ENCODE results near the gene USP46.

Gene USP46

DNA sequence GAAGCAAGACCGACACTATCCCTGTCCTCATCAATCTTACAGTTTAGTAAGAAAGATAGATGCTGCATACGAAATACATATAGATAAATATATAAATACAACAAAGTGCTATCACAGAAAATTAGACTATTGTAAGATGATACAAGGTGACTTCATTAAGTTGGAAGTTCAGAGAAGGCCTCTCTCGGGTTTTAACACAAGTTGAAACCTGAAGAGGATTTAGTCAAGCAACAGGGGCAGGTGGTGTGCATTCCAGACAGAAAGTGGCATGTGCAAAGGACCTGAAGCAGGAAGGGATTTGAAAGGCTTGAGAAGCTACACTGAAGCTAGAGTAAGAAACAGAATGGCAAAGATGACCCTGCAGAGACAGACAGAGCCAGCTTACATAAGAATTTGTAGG, 36.5 kb downstream of the USP46 start:
- DNase-seq (ENCODE audit: extremely low read depth in 1 of 2, low read depth in 1 of 2), result no peak

DNA sequence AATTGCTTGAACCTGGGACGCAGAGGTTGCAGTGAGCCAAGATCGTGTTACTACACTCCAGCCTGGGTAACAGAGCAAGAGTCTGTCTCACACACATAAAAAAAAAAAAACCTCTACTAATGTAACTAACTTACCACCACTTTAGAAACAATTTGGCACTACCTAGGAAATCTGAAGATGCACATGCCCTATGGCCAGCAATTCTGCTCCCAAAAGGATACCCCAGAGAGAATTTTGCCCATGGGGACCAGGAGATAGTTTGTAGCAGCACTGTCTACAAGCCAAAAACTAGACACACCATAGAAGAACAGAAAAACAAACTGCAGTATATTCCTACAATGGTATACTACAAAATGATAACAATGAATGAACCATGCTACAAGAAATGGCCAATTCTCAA, 37.5 kb downstream of the USP46 start:
- no peak for DNase-seq (ENCODE audit: extremely low read depth in 1 of 2, low read depth in 1 of 2)

DNA sequence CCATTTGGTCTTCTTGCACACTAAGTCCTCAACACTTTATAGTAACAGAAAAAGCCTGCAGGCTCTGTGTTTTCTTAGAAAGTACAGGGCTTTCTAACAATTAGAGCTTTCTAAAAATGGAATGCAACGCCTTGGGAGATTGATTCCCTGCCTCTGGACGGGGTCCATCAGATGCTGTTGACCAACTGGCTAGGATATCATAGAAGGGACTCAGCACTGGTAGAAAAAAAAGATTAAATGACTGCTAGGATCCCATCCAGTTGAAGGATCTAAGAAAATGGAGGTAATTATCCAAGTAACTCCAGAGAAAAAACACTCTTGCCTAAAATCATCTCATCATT, 39.5 kb downstream of the USP46 start:
- DNase-seq (ENCODE audit: extremely low read depth in 1 of 2, low read depth in 1 of 2), result no peak

DNA sequence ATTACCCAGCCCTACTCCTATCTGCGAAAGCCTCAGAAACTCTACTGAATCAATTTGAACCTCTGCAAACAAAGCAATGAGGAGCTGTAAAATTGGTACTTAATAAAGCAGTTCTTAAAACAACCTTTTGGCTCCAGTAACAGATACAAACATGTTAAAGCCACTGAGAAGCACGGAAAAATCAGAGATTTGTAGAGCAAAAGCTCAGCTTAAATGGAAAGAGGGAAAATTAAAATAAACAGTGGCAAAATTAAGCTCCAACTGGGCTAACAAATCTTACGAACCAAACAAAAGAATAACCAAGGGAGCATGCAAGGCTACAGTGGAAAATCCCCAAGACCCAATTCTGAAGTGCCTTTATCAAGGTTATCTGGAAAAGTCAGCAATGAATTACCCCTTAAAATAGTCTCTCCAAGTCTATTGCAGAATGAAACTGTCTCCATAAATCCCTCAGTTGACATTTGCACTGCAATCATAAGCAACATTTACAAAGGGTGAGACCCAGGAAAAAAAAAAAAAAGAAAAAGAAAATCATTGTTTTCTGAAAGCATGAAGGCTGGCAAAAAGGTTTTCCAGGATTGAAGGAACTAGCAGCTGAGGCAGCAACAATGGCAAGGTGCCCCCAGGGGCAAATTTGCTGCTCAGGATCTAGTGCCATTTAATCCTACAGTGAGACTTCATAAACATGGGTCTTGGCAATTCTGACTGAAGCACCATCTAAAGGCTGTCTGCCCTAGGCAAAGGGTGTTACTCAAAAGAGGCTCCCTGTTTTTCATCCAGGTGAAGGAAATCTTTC, 40.1 kb downstream of the USP46 start:
- DNase-seq (ENCODE audit: extremely low read depth in 1 of 2, low read depth in 1 of 2), result no peak

DNA sequence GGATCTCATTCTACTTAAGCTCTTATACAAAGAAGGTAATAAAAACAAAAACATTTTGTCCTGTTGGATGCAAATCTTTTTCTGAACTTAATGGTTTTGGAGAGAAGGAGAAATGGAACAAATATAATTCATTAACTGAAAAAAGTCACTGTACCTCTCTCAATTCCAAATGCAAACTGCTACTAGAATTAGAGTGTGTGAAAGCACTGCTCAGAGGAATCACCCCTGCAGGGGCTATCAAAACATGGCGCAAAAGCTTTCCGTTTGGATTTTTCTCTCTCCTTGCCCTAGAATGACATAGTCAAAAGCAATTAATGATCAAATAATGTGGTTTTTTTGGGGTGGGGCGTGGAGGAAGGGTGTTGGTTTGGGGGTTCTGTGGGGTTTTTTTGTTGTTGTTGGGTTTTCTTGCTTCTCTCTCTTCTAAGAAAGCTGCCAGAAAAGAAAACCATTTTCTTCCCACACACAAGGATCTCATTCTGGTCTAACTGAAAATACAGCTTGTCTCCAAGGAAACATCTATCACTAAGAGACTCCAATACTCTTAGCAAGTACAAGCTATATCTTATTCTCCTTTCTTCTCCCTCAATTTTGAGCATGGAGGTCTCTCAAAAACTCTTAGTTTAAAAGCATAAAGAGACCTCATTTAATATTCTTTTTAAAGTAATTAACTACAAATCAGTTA, 41.6 kb downstream of the USP46 start:
- no peak for DNase-seq (ENCODE audit: extremely low read depth in 1 of 2, low read depth in 1 of 2)

DNA sequence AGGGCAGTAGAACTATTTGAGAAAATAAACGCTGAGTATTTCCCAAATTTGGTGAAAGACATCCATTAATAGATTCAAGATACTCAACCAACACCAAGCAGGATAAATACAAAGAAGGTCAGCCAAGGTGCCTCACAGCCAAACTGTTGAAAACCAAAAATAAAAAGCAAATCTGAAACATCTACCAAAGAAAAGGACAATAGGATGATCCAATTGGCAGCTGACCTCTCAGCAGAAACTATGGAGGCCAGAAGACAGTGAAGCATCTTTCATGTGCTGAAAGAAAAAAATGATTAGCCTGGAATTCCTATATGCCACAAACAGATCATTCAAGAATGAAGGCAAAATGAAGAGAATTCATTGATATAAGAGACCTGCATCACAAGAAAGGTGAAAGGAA, 44.9 kb downstream of the USP46 start:
- no peak for DNase-seq (ENCODE audit: extremely low read depth in 1 of 2, low read depth in 1 of 2)

DNA sequence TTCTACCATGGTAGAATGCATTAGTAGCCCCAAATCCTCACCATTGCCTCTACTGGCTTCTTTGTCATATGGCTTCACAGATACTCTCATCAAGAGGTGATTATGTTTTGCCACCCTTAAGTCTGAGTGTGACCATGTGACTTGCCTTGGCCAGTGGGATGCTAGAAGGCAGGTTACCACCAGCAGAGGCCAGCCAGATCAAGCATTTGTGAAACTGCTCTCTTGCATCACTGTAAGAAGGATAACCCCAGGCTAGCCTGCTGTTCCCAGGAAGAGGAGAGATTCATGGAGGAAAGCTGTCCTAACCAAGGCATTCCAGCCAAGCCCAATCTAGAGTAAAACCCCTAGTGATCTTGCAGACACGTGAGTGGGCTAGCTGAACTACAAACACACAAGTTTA, 46.8 kb downstream of the USP46 start:
- no peak for DNase-seq (ENCODE audit: extremely low read depth in 1 of 2, low read depth in 1 of 2)

DNA sequence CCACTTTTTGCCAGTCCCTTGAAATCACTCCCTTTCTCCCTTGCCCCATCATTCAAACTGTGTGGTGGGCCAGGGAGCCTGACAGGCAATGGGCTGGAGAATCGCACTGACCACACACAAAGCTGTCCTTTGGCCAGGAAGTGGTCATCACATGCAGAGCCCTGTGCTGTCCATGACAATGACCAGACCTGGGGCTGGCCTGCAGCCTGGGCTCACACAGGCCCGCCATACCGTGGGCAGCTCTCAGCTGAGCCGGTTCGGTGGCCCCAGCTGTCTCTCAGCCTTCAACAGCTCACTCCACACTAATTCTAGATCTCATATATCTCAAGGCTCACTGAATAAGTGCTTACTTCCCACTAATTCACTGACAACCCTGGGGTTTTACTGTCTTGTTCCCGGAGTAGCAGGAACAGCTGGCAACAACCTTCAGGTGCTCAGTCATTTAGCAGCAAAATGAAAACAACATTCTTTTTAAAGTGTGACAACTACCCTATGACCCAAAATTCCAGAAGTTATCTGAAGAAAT, 48.0 kb downstream of the USP46 start:
- DNase-seq (ENCODE audit: extremely low read depth in 1 of 2, low read depth in 1 of 2), result no peak

DNA sequence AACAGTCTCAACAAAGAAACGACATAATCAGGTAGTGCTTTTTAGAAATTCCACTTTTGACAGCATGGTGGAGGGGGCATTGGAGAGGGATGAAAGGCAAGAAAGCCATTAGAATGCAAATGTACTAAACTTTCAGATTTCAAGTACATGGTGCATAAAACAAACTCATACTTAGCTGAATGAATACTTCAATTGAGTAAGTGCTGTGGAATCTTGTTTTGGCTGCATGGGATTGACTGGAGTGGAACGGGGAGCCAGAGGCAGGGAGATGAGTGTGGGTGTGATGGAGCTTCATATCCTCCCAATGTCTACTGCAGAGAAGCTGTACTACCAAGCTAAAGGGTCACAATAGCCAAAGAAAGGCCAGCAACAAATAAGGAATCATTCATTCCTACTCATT, 52.4 kb downstream of the USP46 start:
- no peak for DNase-seq (ENCODE audit: extremely low read depth in 1 of 2, low read depth in 1 of 2)

DNA sequence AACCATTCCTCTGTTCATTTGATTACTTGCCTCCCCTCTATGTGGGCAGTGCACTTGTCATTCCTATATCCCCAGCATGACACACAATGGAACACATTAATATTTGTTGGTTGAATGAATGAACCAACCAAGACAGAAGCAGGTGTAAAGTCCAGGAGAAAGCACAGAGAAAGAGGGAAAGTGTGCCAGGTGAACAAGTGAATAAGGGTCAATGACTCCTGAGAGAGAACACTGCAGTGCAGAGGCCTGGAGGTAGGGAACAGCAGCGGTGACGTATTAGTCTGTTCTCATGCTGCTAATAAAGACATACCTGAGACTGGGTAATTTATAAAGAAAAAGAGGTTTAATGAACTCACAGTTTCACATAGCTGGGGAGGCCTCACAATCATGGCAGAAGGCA, 53.1 kb downstream of the USP46 start:
- no peak for DNase-seq (ENCODE audit: extremely low read depth in 1 of 2, low read depth in 1 of 2)

DNA sequence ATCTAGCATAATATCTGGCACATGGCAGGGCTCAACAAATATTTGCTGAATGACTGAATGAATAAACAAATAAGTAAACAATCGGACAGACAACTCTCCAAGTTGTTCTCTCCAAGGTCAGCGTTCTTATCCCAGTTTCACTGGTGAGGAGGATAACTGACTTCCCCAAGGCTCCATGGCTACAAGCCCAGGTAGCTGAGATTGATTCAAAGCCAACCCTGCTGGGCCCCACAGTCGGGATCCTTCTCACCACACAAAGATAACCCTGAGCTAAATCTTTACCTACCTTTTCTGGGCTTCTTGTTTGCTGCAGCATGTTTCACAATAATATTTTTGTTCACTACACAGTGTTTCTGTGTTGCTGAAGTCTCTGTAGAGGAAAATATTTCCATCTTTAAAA, 54.9 kb downstream of the USP46 start:
- no peak for DNase-seq (ENCODE audit: extremely low read depth in 1 of 2, low read depth in 1 of 2)

DNA sequence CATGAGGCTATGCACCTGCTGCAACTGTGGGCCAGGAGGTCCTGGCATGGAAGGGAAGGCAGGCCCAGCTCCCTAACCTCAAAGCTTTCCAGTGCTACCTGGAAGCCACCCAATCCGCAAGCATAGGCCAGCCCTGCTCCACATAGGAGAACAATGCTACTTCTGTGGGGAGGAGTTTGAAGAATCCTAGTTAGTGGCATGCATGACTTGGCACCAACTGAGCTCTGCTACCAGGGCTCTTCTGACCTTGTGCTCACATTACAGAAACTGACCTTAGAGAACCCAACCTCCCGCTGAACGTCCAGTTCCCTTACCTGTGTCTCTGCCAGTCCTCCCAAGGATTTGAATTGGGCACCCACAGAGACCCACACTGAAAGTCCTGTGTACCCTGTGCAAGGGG, 58.8 kb downstream of the USP46 start:
- no peak for DNase-seq (ENCODE audit: extremely low read depth in 1 of 2, low read depth in 1 of 2)

DNA sequence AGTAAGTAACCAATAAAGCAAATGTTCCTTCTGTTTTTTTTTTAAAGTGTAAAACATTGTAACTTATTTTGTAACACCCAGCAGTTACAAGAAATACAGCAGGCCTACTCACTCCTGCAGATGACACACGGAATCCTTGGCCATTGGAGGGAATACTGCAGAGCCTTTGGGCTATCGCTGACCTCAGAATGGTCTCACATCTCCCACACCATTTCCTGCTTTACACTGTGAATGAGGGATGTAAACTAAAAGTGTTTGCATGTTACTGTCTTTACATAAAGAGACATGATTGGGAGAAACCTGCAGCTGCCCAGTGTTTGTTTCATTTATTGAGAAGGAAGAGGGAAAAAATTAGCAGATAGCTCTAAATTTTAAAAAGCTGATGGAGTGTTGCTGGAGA, 64.1 kb downstream of the USP46 start:
- no peak for DNase-seq (ENCODE audit: extremely low read depth in 1 of 2, low read depth in 1 of 2)

DNA sequence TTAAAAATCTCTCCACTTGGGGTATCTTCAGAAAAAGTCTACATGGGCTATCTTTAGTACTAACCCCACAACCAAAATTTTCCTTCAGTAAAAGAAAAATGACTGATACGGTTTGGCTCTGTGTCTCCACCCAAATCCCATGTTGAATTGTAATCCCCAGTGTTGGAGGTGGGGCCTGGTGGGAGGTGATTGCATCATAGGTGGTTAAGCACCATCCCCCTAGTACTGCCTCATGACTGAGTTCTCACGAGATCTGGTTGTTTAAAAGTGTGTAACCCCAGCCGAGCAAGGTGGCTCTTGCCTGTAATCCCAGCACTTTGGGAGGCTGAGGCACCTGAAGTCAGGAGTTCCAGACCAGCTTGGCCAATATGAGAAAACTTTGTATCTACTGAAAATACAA, 66.8 kb downstream of the USP46 start:
- DNase-seq (ENCODE audit: extremely low read depth in 1 of 2, low read depth in 1 of 2), result no peak

DNA sequence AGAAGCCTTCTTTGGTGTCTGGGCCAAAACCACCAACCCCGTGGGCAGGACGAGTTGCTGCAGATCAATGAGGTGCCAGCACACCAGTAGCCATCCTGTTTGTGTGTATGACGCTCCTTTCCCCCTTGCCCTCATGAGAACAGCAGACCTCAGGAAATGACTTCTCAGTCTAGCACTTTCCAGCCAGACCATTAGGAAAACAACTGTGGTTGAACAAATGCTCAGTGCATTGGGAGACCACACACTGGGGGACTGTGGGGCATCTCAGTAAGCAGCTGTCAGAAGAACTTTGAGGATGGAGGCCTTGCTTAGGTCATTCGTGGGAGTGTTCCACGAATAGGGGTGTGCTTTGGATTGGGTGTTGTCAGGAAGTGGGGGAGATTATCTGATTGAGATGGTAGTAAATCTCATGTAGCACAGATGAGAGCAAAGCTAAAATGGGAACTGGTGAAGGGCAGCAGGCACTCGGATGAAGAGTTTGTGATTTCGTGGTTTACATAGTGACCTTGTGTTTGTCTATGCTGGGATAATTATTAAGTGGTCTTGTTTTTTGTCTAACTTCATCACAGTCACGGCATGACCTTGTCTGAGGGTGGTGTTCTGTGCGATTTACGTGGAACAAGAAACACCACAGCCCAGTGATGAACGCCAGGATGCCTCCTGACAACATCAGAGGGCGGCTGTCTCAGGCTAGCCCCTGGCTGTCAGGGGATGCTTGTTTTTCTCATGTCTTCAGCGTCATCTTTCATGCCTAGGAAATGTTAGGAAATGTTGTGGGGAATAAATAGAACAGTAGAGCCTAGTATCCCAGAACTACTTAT, 70.1 kb downstream of the USP46 start:
- DNase-seq (ENCODE audit: extremely low read depth in 1 of 2, low read depth in 1 of 2), result peak in 1 of 2 donors; percentile 34

DNA sequence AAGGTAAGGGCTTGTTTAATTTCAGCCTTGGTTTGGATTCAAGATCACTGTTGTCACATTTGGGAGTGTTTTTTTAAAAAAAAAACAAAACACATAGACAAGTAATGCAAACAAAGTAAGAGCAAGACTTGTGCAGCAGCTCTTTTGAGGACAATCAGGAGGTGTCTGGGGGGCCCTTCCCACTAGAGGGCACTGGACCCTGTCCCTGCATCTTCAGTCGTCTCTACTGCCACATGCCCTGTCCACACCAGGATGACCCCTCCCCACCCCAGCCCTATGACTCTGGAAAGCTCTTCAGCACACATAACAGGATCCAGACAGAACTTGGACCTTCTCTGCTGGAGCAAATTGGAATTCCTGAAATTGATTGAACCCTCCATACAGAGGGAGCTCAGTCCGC, 71.0 kb downstream of the USP46 start:
- DNase-seq (ENCODE audit: extremely low read depth in 1 of 2, low read depth in 1 of 2), result no peak

DNA sequence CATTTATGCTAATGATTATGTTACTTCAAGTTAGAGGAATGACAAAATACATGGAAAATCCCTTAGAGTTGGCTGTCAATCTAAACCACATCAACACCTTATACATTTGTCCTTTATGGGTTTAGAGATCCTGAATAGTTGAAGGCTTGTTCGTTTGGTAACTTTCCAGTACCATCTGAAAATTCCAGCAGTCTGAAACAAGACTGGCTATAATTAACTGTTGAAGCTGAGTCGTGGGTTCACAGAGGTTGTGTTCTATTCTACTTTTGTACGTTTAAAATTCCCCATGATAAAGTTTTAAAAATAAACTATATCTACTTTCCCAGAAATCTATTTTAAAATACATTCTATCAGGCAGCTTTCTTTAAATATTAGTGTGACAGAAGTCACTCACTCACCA, 73.0 kb downstream of the USP46 start:
- DNase-seq (ENCODE audit: extremely low read depth in 1 of 2, low read depth in 1 of 2), result no peak

DNA sequence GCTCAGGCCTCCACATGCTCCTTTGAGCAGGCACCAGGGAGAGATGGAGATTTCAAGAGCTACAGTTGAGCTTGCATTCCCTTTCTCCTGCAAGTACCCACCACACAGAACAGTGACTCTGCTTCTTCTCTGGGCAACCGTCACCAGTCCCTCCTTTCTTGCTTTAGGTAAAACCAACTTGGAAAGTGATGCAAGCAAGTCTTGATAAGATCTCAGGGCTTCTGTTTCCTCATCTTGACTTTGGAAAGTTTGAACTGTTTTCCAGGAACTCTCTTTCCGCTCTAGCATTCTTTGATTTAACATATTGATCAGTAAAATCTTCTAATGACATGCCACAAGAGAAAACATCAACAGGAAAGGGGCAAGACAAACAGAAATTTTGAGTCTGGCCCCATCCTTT, 73.7 kb downstream of the USP46 start:
- no peak for DNase-seq (ENCODE audit: extremely low read depth in 1 of 2, low read depth in 1 of 2)

DNA sequence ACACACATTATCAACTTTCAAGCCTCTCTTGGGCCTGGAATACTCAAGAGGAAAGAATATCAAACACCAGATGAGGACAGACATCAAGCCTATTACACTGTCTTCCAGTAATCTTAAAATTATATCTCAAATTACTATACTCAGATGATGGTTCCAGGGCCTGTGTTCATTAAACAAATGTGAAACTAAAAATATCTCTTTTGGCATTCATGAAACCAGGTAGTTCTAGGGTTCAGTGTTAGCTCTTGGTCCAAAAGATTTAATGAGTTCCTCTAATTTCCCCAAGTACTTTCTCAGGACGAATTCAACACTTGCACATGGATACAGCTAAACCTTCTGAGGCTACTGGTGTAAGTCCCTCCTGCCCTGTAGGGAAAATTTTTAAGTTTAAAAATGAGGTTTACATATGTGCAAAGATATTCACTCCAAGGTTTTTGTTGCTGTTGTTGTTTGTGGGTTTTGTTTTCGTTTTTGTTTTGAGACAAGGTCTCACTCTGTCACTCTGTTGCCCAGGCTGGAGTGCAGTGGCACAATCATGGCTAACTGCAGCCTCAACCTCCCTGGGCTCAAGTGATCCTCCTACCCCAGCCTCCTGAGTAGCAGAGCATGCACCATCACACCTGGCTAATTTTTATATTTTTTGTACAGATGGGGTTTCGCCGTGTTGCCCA, 79.4 kb downstream of the USP46 start:
- no peak for DNase-seq (ENCODE audit: extremely low read depth in 1 of 2, low read depth in 1 of 2)

DNA sequence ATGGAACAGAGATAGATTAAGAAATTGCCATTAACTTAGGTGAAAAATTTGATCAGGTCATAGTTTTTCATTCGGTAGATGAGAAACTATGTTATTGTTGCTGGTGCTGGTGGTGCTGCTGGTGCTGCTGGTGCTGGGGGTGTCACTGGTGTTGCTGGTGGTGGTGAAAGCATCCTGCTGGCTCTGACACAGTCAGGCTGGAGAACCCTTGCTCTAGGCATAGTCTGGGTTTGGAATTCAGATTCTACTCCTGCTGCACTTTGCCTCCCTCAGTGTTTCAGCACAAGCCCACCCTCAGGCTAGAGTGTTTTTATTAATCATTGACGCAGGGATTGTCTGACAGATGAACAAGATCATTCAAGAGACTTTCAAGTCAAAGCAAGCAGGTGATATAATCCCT, 80.2 kb downstream of the USP46 start:
- no peak for DNase-seq (ENCODE audit: extremely low read depth in 1 of 2, low read depth in 1 of 2)

DNA sequence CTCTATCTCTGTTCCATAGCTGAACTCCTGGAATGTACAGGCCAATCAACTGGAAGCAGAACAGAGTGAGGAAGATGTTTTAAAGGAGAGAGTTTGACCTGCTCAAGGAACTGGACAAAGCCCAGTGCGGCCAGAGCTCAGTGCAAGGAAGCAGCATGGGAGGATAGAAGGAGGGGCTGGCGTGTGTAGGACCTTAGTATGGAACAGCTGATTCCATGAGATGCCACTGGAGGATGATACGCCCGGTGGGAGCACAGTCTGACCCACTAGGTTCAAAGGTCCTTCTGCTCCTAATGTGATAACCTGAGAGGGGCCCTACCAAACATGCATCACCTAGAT, 81.5 kb downstream of the USP46 start:
- DNase-seq (ENCODE audit: extremely low read depth in 1 of 2, low read depth in 1 of 2), result no peak

All from stimulated activated CD8-positive, alpha-beta memory T cell treated with anti-CD3 and anti-CD28 coated beads, Interleukin-7, amount 100 ng/mL, for 48 hours (primary cell).